ENCODE measurements around the gene CNOT6. TPM values are rescaled to one million over a fixed set of nuclear protein-coding genes. Genes with fewer than 3 reads are reported as not detected.

CNOT6 gene
- total and polyA plus RNA-seq, 2 experiments from 2014 or later, result 13.2 to 20.3 TPM

DNA sequence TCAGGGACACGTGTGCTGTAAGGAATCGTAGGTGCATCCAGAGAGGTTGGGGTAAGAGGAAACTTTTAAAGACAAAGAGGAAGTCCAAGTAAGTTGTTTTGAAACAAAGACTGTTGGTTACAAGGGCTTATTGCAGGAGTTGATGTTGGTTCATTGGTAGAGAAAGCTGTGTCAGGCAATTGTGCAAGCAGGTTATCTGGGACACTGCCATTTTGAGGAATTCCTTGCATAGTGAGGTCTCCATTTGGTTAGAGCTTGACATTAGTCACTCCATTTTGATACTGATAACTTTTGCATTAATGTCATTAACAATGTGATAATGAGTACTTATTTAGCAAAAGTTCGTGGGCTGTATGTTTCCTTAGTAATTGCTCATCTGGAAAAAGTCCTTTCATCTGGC lies 24.9 kb downstream of the CNOT6 start:
- H3K27ac ChIP-seq, result no peak overlapping the region
- H3K9me3 ChIP-seq (ENCODE audit: low read depth), result no peaks in the 10 kb centered on the region
- peak in 1 of 2 donors; percentile 84 for DNase-seq (ENCODE audit: low read depth in 1 of 2, low spot score in 1 of 2)
- H3K4me1 ChIP-seq (ENCODE audit: low read depth), result peaks cover 23% of the 10 kb centered on the region
- no peaks in the 10 kb centered on the region for H3K36me3 ChIP-seq
- H3K27me3 ChIP-seq, result no peaks in the 10 kb centered on the region
- TF ChIP-seq, protein P1, sequence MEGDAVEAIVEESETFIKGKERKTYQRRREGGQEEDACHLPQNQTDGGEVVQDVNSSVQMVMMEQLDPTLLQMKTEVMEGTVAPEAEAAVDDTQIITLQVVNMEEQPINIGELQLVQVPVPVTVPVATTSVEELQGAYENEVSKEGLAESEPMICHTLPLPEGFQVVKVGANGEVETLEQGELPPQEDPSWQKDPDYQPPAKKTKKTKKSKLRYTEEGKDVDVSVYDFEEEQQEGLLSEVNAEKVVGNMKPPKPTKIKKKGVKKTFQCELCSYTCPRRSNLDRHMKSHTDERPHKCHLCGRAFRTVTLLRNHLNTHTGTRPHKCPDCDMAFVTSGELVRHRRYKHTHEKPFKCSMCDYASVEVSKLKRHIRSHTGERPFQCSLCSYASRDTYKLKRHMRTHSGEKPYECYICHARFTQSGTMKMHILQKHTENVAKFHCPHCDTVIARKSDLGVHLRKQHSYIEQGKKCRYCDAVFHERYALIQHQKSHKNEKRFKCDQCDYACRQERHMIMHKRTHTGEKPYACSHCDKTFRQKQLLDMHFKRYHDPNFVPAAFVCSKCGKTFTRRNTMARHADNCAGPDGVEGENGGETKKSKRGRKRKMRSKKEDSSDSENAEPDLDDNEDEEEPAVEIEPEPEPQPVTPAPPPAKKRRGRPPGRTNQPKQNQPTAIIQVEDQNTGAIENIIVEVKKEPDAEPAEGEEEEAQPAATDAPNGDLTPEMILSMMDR (IDR thresholded peaks at IDR 0.05; ENCODE audit: low read depth, low read length), result no peak
- no peak overlapping the region for H3K4me3 ChIP-seq

DNA sequence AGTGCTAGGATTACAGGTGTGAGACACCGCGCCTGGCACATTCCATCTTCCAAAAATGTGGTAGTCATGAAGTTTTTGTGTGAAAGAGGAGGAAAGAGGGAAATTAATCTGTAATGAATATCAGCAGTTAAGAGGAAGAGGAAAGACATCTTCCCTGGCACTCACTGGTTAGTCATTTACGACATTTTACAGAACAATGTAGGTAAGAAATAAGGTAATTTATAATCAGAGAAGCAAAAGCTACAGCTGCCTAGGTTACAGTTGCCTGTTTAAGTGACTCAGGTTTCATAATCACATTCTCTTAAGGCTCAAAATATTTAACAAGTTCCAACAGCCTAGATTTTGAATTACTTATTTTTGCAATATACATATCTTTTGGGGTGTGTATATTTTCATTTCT lies 26.9 kb downstream of the CNOT6 start:
- Histone ChIP-seq H3K27ac (peak overlapping the region; percentile 85), H3K9me3 (ENCODE audit: low read depth) (no peaks in the 10 kb centered on the region), H3K36me3 (no peaks in the 10 kb centered on the region), H3K4me3 (no peak overlapping the region), H3K4me1 (ENCODE audit: low read depth) (peaks cover 25% of the 10 kb centered on the region), H3K27me3 (no peaks in the 10 kb centered on the region)
- no peak for DNase-seq (ENCODE audit: low read depth in 1 of 2, low spot score in 1 of 2)
- TF ChIP-seq, protein P1 (IDR thresholded peaks at IDR 0.05; ENCODE audit: low read depth, low read length), result no peak

DNA sequence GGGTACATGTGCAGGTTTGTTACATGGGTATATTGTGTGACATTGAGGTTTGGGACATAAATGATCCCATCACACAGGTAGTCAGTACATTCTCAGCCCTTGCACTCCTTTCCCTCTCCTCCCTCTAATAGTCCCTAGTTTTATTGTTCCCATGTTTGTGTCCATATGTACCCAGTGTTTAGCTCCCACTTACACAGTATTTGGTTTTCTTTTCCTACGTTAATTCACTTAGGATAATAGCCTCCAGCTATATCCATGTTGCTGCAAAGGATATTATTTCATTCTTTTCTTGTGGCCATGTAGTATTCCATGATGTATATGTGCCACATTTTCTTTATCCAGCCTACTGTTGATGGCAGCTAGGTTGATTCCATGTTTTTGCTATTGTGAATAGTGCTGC lies 27.4 kb downstream of the CNOT6 start:
- H3K27ac ChIP-seq, result peak overlapping the region; percentile 85
- DNase-seq (ENCODE audit: low read depth in 1 of 2, low spot score in 1 of 2), result no peak
- TF ChIP-seq, protein P1 (IDR thresholded peaks at IDR 0.05; ENCODE audit: low read depth, low read length), result no peak

DNA sequence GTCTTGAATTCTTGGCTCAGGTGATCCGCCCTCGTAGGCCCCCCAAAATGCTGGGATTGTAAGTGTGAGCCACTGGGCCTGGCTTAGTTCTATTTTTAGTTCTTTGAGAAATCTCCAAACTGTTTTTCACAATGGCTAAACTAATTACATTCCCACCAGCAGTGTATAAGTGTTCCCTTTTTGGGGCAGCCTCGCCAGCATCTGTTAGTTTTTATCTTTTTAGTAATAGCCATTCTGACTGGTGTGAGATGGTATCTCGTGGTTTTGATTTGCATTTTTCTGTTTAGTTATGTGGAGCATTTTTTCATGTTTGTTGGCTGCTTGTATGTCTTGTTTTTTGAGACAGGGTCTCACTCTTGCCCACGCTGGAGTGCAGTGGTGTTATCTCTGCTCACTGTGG lies 28.2 kb downstream of the CNOT6 start:
- no peak overlapping the region for H3K4me3 ChIP-seq
- H3K36me3 ChIP-seq, result no peaks in the 10 kb centered on the region
- H3K9me3 ChIP-seq (ENCODE audit: low read depth), result no peaks in the 10 kb centered on the region
- H3K4me1 ChIP-seq (ENCODE audit: low read depth), result peaks cover 29% of the 10 kb centered on the region
- no peaks in the 10 kb centered on the region for H3K27me3 ChIP-seq
- H3K27ac ChIP-seq, result peak overlapping the region; percentile 85
- TF ChIP-seq, protein P1 (IDR thresholded peaks at IDR 0.05; ENCODE audit: low read depth, low read length), result no peak
- peak in 1 of 2 donors; percentile 6 for DNase-seq (ENCODE audit: low read depth in 1 of 2, low spot score in 1 of 2)

More for the DNA sequence above, 27.4 kb downstream of the CNOT6 start:
- no peak overlapping the region for H3K4me3 ChIP-seq
- H3K9me3 ChIP-seq (ENCODE audit: low read depth), result no peaks in the 10 kb centered on the region
- H3K27me3 ChIP-seq, result no peaks in the 10 kb centered on the region
- peaks cover 29% of the 10 kb centered on the region for H3K4me1 ChIP-seq (ENCODE audit: low read depth)
- H3K36me3 ChIP-seq, result no peaks in the 10 kb centered on the region

DNA sequence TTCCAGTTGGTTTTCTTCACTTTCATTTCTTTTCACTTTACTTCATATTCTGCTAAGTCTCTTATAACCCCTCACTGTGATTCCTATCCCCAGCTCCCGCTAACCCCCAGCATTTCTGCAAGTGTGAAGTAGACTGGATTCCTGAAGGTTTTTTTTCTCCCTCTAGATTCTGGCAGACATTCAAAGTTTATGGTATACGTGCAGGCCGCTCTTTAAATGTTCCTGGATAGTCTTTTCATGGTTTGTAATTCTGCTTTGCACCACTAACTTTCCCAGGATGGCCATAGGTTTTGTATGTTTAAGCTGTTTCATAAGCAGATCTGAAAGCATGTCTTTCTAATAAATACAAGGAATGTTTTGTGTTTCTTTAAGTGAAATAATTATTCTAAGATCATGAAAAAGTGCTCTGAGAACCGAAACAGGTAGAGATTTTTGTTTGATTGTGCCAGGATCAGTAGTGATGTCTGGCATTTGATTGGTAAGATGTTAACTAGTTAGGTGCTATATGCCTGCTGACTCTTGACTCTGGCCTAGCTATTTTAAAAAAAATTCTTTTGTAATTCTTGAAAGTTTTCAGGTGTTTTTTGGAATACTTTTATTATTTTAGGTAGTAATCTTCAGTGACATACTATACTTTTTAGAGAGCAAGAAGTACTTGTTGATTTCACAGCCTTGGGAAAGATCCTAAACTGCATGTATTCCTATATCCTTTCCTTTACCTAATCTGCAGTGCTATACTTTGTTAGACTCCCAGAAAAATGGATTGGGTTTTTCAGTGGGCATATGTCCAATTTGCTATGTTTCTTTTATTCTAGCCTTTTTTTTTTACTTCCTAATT lies 29.7 kb downstream of the CNOT6 start:
- no peak overlapping the region for H3K4me3 ChIP-seq
- DNase-seq (ENCODE audit: low read depth in 1 of 2, low spot score in 1 of 2), result peak; percentile 35 to 51
- peaks cover 29% of the 10 kb centered on the region for H3K4me1 ChIP-seq (ENCODE audit: low read depth)
- no peaks in the 10 kb centered on the region for H3K9me3 ChIP-seq (ENCODE audit: low read depth)
- no peaks in the 10 kb centered on the region for H3K36me3 ChIP-seq
- no peaks in the 10 kb centered on the region for H3K27me3 ChIP-seq
- H3K27ac ChIP-seq, result peak overlapping the region; percentile 85
- TF ChIP-seq, protein P1 (IDR thresholded peaks at IDR 0.05; ENCODE audit: low read depth, low read length), result no peak
